ENCODE measurements around the gene DDX60. TPM values are rescaled to one million over a fixed set of nuclear protein-coding genes. Genes with fewer than 3 reads are reported as not detected.
"Not testable (repeated sequence)": the region's sequence is repeated elsewhere in the genome, so short reads cannot be mapped to it uniquely, and the experiment has no call there.

Gene DDX60
- total RNA-seq, 2 donors from 2014 or later = 9.2 to 10.7 TPM

- H3K4me1 ChIP-seq = no peaks in the 10 kb centered on the region
- no peak overlapping the region for H3K4me3 ChIP-seq
- peaks cover 8% of the 10 kb centered on the region for H3K36me3 ChIP-seq
- no peak overlapping the region for H3K27ac ChIP-seq
- DNase-seq (ENCODE audit: low spot score) = no peak
- H3K9me3 ChIP-seq = peaks cover 0 to 9% of the 10 kb centered on the region in 2 donors
- no peaks in the 10 kb centered on the region for H3K27me3 ChIP-seq
- no peak for TF ChIP-seq CTCF (IDR thresholded peaks at IDR 0.05)
Measured at GRCh38 chr4:168241953-168242352, 76.6 kb downstream of the DDX60 start.

- Histone ChIP-seq H3K27me3 (no peaks in the 10 kb centered on the region), H3K4me3 (no peak overlapping the region), H3K36me3 (peaks cover 8% of the 10 kb centered on the region), H3K27ac (no peak overlapping the region), H3K4me1 (no peaks in the 10 kb centered on the region), H3K9me3 (peaks cover 0 to 9% of the 10 kb centered on the region in 2 donors)
- no peak for DNase-seq (ENCODE audit: low spot score)
- no peak for TF ChIP-seq CTCF (IDR thresholded peaks at IDR 0.05)
Measured at GRCh38 chr4:168240821-168241220, 77.7 kb downstream of the DDX60 start.

- no peak for TF ChIP-seq CTCF (IDR thresholded peaks at IDR 0.05)
- H3K36me3 ChIP-seq = peaks cover 13% of the 10 kb centered on the region
- DNase-seq (ENCODE audit: low spot score) = no peak
Measured at GRCh38 chr4:168221301-168221700, 97.3 kb downstream of the DDX60 start.

GRCh38 chr4:168220893-168221292, 97.7 kb downstream of the DDX60 start:
- no peak for TF ChIP-seq CTCF (IDR thresholded peaks at IDR 0.05)
- H3K27ac ChIP-seq = no peak overlapping the region
- no peaks in the 10 kb centered on the region for H3K27me3 ChIP-seq
- peaks cover 13% of the 10 kb centered on the region for H3K36me3 ChIP-seq
- H3K4me3 ChIP-seq = no peak overlapping the region
- DNase-seq (ENCODE audit: low spot score) = no peak
- no peaks in the 10 kb centered on the region for H3K4me1 ChIP-seq
- no peaks in the 10 kb centered on the region for H3K9me3 ChIP-seq

More at GRCh38 chr4:168221301-168221700, 97.3 kb downstream of the DDX60 start:
- Histone ChIP-seq H3K9me3 (no peaks in the 10 kb centered on the region), H3K27me3 (no peaks in the 10 kb centered on the region), H3K4me1 (no peaks in the 10 kb centered on the region), H3K27ac (no peak overlapping the region), H3K4me3 (no peak overlapping the region)

- no peak for DNase-seq (ENCODE audit: low spot score)
- H3K36me3 ChIP-seq = peaks cover 13% of the 10 kb centered on the region
- H3K27me3 ChIP-seq = no peaks in the 10 kb centered on the region
- H3K4me1 ChIP-seq = no peaks in the 10 kb centered on the region
- H3K27ac ChIP-seq = no peak overlapping the region
- H3K9me3 ChIP-seq = peaks cover 0 to 7% of the 10 kb centered on the region in 2 donors
- no peak overlapping the region for H3K4me3 ChIP-seq
- TF ChIP-seq CTCF (IDR thresholded peaks at IDR 0.05) = no peak
Measured at GRCh38 chr4:168218645-168219044, 99.9 kb downstream of the DDX60 start.

- not testable (repeated sequence) for DNase-seq (ENCODE audit: low spot score)
Measured at GRCh38 chr4:168213511-168213910, 105.0 kb downstream of the DDX60 start.

More at GRCh38 chr4:168213511-168213910, 105.0 kb downstream of the DDX60 start:
- not testable (repeated sequence) for H3K4me3 ChIP-seq, H3K27ac ChIP-seq, H3K9me3 ChIP-seq, H3K27me3 ChIP-seq, H3K4me1 ChIP-seq
- peaks cover 12% of the 10 kb centered on the region for H3K36me3 ChIP-seq

Data from right atrium auricular region (tissue), 2 donors.